CD14-positive monocyte (primary cell): ENCODE results near the gene INTS2. TPM values are rescaled to one million over a fixed set of nuclear protein-coding genes. Genes with fewer than 3 reads are reported as not detected.

Source experiments
- DNase-seq, 3 donors: peaks; one replicate each; pipeline ENCODE4 v3.0.0-alpha.2; 2011 to 2022
- H2AFZ ChIP-seq: 2 replicates; pipeline ENCODE4 v1.6.0; 2012; ENCODE audit warnings: mild to moderate bottlenecking, low read depth, low read length, inconsistent platforms; ENCODE audit not compliant: insufficient read depth, poor library complexity, severe bottlenecking
- H3K27ac ChIP-seq, 2 donors: 1 replicate in 1 of 2; 2 replicates in 1 of 2; pipeline ENCODE4 v1.5.1; 2012 to 2013; ENCODE audit warnings: low read length in 2 of 2, control low read depth in 1 of 2, inconsistent platforms in 1 of 2, low read depth in 1 of 2, mild to moderate bottlenecking in 1 of 2
- H3K27me3 ChIP-seq, 2 donors: one replicate each; pipeline versions ENCODE4 v1.6.0 to v1.6.1; 2011 to 2013; ENCODE audit warnings: low read length in 2 of 2; ENCODE audit not compliant: control insufficient read depth in 2 of 2, insufficient read depth in 2 of 2
- H3K36me3 ChIP-seq, 2 donors: replicated peaks in 1 of 2; 1 replicate in 1 of 2; 2 replicates in 1 of 2; pipeline versions ENCODE4 v1.5.1 to v1.6.1; 2012 to 2013; ENCODE audit warnings: low read length in 2 of 2, control low read depth in 1 of 2, inconsistent platforms in 1 of 2, mild to moderate bottlenecking in 1 of 2; ENCODE audit not compliant: insufficient read depth in 2 of 2, control insufficient read depth in 1 of 2
- H3K4me1 ChIP-seq, 2 donors: 1 replicate in 1 of 2; 2 replicates in 1 of 2; pipeline versions ENCODE4 v1.5.1 to v1.6.1; 2012 to 2013; ENCODE audit warnings: low read length in 2 of 2, control low read depth in 1 of 2, inconsistent platforms in 1 of 2, mild to moderate bottlenecking in 1 of 2, moderate library complexity in 1 of 2; ENCODE audit not compliant: insufficient read depth in 2 of 2, control insufficient read depth in 1 of 2
- H3K4me2 ChIP-seq: replicated peaks from 2 replicates; pipeline ENCODE3; 2012; ENCODE audit warnings: low read length, moderate library complexity, mild to moderate bottlenecking; ENCODE audit not compliant: poor library complexity, severe bottlenecking; ENCODE audit errors: extremely low read depth
- H3K4me3 ChIP-seq, 3 experiments: fragments of 200-600 bp in 1 of 3; sonication (generic) in 1 of 3; replicated peaks in 1 of 3; 1 replicate in 2 of 3; 2 replicates in 1 of 3; pipeline ENCODE4 v1.5.1; 2011 to 2013; ENCODE audit warnings: low read length in 3 of 3, mild to moderate bottlenecking in 3 of 3, control low read depth in 2 of 3, low read depth in 2 of 3, inconsistent platforms in 1 of 3, moderate library complexity in 1 of 3
- H3K79me2 ChIP-seq: 2 replicates; pipeline ENCODE4 v1.6.0; 2012; ENCODE audit warnings: mild to moderate bottlenecking, control low read depth, inconsistent platforms, low read length, moderate library complexity; ENCODE audit not compliant: insufficient read depth
- H3K9ac ChIP-seq: 2 replicates; pipeline ENCODE4 v1.6.0; 2017; ENCODE audit warnings: low read length, mild to moderate bottlenecking; ENCODE audit not compliant: insufficient read depth, poor library complexity, severe bottlenecking
- H3K9me3 ChIP-seq, 2 donors: replicated peaks in 1 of 2; 1 replicate in 1 of 2; 2 replicates in 1 of 2; pipeline versions ENCODE4 v1.5.1 to v1.6.1; 2012 to 2013; ENCODE audit warnings: low read length in 2 of 2, control low read depth in 1 of 2; ENCODE audit not compliant: control insufficient read depth in 1 of 2, insufficient read depth in 1 of 2
- H4K20me1 ChIP-seq: 2 replicates; pipeline ENCODE4 v1.6.0; 2012; ENCODE audit warnings: mild to moderate bottlenecking, low read length, control low read depth, moderate library complexity; ENCODE audit not compliant: insufficient read depth
- H3K27ac Mint-ChIP-seq, 7 donors: one replicate each; pipeline ENCODE4 v1.8.0; 2020; ENCODE audit warnings: mild to moderate bottlenecking in 7 of 7, mixed read lengths in 7 of 7, moderate library complexity in 6 of 7, inconsistent platforms in 2 of 7
- H3K27me3 Mint-ChIP-seq, 3 donors: one replicate each; pipeline ENCODE4 v1.8.0; 2021 to 2022; ENCODE audit warnings: low read depth in 3 of 3, mild to moderate bottlenecking in 3 of 3, mixed read lengths in 3 of 3, moderate library complexity in 3 of 3, inconsistent platforms in 1 of 3
- H3K36me3 Mint-ChIP-seq, 2 donors: one replicate each; pipeline ENCODE4 v1.8.0; 2020; ENCODE audit warnings: mixed read lengths in 2 of 2, inconsistent platforms in 1 of 2, mild to moderate bottlenecking in 1 of 2
- H3K4me1 Mint-ChIP-seq: one replicate; pipeline ENCODE4 v1.8.0; 2020; ENCODE audit warnings: mild to moderate bottlenecking, mixed read lengths
- H3K4me3 Mint-ChIP-seq, 2 donors: one replicate each; pipeline ENCODE4 v1.8.0; 2020; ENCODE audit warnings: mild to moderate bottlenecking in 2 of 2, mixed read lengths in 2 of 2, moderate library complexity in 1 of 2
- H3K9me3 Mint-ChIP-seq, 7 donors: one replicate each; pipeline ENCODE4 v1.8.0; 2020 to 2022; ENCODE audit warnings: mixed read lengths in 7 of 7, mild to moderate bottlenecking in 6 of 7, moderate library complexity in 6 of 7, inconsistent platforms in 2 of 7
- WGBS: methylation state at CpG from one replicate; pipeline ENCODE4 v1.1.5; 2013; ENCODE audit warnings: missing lambda C conversion rate; ENCODE audit not compliant: insufficient coverage; 5-methylcytosine and 5-hydroxymethylcytosine counted together
- intact Hi-C, 2 donors: fragments of 100-400 bp; cut with micrococcal nuclease; formaldehyde crosslinking; loops; one replicate each; pipeline versions ENCODE4 v1.15.0 to v1.15.1; 2023
- polyA plus RNA-seq, 3 donors: library from polyadenylated mRNA; depleted of rRNA in 1 of 3; unstranded in 2 of 3; stranded (reverse) in 1 of 3; fragments of 300-500 nt in 2 of 3; fragments of >200 nt in 1 of 3; fragmentation: Illumina TruSeq in 2 of 3; gene quantifications; 1 replicate in 2 of 3; 2 replicates in 1 of 3; pipeline ENCODE4 v1.2.3, GENCODE V29; 2012 to 2021
- TF ChIP-seq, protein P1 (sequence below): fragments of 200-600 bp; IDR thresholded peaks from one replicate; pipeline ENCODE4 v1.8.0; 2022; ENCODE audit warnings: antibody characterized with exemption, mild to moderate bottlenecking

The INTS2 gene
- polyA plus RNA-seq, 3 donors, result 2.2 to 2.9 (median 2.6) TPM

DNA sequence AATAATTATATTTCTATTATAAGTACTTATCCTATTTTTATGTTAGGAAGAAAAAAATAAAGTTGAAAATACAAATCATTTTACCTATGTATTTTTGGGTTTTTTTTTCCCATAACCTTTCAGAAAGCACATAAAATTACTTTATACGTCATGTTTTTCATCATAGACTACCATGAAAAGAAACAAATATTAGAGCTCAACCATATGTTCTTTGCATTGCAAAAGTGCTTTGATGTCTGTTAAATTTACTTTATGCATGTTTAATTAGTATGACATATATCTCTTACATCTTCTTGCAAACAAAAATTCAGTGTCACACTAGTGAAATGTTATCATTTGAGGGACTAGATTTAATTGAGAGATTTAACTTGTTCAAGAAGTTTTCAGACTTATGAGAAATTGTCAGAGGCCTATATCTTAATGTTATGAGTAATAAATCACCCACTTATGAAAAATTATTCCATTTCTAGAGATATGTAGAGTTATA, 88.4 kb downstream of the INTS2 start:
- Mint-ChIP-seq H3K4me3 (no peak overlapping the region), H3K27ac (no peak overlapping the region), H3K27me3 (no peaks in the 10 kb centered on the region), H3K36me3 (peaks cover 18 to 21% of the 10 kb centered on the region in 2 donors), H3K9me3 (no peaks in the 10 kb centered on the region), H3K4me1 (no peaks in the 10 kb centered on the region)
- no CpG with 5 or more reads among the region's 1 CpG for WGBS
- Histone ChIP-seq H3K79me2 (no peaks in the 10 kb centered on the region), H3K27ac (no peak overlapping the region), H4K20me1 (no peaks in the 10 kb centered on the region), H3K27me3 (no peaks in the 10 kb centered on the region), H3K4me3 (no peak overlapping the region), H2AFZ (no peak overlapping the region), H3K4me1 (no peaks in the 10 kb centered on the region), H3K36me3 (peaks cover 6 to 8% of the 10 kb centered on the region in 2 donors), H3K4me2 (no peak overlapping the region), H3K9me3 (no peaks in the 10 kb centered on the region), H3K9ac (no peak overlapping the region)
- intact Hi-C loops, result loop anchor here (5.0 kb wide), 2 partner anchors 202 to 427 kb away; no protein-coding TSS in a partner anchor
- no peak for DNase-seq
- TF ChIP-seq, protein P1, sequence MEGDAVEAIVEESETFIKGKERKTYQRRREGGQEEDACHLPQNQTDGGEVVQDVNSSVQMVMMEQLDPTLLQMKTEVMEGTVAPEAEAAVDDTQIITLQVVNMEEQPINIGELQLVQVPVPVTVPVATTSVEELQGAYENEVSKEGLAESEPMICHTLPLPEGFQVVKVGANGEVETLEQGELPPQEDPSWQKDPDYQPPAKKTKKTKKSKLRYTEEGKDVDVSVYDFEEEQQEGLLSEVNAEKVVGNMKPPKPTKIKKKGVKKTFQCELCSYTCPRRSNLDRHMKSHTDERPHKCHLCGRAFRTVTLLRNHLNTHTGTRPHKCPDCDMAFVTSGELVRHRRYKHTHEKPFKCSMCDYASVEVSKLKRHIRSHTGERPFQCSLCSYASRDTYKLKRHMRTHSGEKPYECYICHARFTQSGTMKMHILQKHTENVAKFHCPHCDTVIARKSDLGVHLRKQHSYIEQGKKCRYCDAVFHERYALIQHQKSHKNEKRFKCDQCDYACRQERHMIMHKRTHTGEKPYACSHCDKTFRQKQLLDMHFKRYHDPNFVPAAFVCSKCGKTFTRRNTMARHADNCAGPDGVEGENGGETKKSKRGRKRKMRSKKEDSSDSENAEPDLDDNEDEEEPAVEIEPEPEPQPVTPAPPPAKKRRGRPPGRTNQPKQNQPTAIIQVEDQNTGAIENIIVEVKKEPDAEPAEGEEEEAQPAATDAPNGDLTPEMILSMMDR, result no peak

DNA sequence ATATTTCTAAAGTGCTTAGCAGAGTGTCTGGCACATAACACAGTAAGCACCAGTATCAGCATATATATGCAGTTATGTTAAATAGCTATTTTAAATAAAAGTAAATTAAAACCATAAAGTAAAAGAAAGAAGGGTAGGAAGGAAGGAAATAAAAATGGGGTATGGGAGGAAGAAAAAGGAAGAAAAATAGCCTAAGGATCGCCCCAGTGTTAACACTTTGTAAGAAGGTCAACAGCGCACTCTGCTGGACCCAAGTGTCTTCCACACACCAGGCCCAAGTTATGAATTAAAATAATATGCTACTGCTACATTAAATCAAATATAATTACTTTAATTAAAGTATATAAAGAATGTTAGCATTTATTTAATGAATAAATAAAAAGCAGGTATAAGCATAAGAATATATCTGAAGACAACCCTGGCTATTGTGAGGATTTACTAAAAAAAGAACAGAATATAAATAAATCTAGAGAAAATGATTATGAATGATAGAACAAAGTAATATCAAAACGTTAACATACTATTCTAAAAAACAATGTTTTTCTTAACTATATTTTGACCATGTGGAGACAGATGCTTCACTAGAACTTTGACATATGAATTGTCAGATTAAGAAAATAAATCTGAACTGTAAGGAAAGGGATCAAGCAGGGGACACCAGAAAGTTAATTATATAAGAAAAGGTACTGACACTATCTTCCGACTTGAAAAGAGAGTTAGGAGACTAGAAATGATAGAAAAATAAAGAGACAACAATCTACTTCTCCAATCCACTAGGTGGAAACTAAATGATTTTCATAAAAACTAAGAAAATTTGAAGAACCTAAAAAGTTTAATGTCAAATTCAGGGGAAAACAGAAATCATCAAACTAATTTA, 90.4 kb downstream of the INTS2 start:
- Mint-ChIP-seq H3K4me3 (no peak overlapping the region), H3K4me1 (no peaks in the 10 kb centered on the region), H3K27me3 (no peaks in the 10 kb centered on the region), H3K27ac (no peak overlapping the region), H3K9me3 (no peaks in the 10 kb centered on the region), H3K36me3 (peaks cover 7 to 11% of the 10 kb centered on the region in 2 donors)
- no peak overlapping the region for H3K9ac ChIP-seq
- no peaks in the 10 kb centered on the region for H3K27me3 ChIP-seq
- TF ChIP-seq, protein P1, result peak; percentile 93
- peak; percentile 54 to 64 (median 63) for DNase-seq
- no peaks in the 10 kb centered on the region for H3K9me3 ChIP-seq
- H3K79me2 ChIP-seq, result no peaks in the 10 kb centered on the region
- no peaks in the 10 kb centered on the region for H3K4me1 ChIP-seq
- no peak overlapping the region for H3K4me2 ChIP-seq
- H2AFZ ChIP-seq, result no peak overlapping the region
- intact Hi-C loops, result loop anchor here (5.0 kb wide), 2 partner anchors 200 to 425 kb away; no protein-coding TSS in a partner anchor
- no CpG with 5 or more reads among the region's 4 CpGs for WGBS
- no peak overlapping the region for H3K4me3 ChIP-seq
- H4K20me1 ChIP-seq, result no peaks in the 10 kb centered on the region
- peaks cover 3 to 6% of the 10 kb centered on the region in 2 donors for H3K36me3 ChIP-seq
- no peak overlapping the region for H3K27ac ChIP-seq
